GM18499 (cell line): Measurements from ENCODE around the gene BEND6.

Experiments used
- ATAC-seq: cut with Tn5 transposase; IDR thresholded peaks from one replicate; pipeline ENCODE4 v1.9.1; 2021; ENCODE audit warnings: moderate number of reproducible peaks; ENCODE audit not compliant: insufficient read depth, unreplicated experiment

The BEND6 gene

DNA sequence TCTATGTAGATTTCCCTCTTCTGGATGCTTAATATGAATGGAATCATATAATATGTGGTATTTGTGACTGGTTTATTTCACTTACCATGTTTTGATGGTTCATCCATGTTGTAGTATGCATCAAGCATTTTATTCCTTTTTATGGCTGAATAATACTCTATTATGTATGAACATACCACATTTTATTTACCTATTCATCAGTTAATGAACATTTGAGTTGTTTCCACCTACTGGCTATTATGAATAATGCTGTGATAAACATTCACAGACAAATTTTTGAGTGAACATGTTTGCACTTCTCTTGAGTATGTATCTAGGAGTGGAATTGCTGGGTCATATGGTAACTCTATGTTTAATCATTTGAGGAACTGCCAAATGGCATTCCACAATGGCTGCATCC, 120.2 kb downstream of the BEND6 start:
- no peak for ATAC-seq
